Gastroesophageal sphincter (tissue), 3 donors: Measurements from ENCODE around the gene RBP3.

Experiments used
- CTCF ChIP-seq, 4 experiments: fragments of 200-600 bp in 2 of 4; fragments of 450-650 bp in 2 of 4; sonication (generic) in 1 of 4; IDR thresholded peaks; one replicate each; pipeline ENCODE4 v1.5.1; 2017 to 2019; ENCODE audit warnings: antibody characterized with exemption in 4 of 4, mild to moderate bottlenecking in 2 of 4, moderate library complexity in 2 of 4
- POLR2AphosphoS5 ChIP-seq: sonication (generic); formaldehyde crosslinking; IDR thresholded peaks from one replicate; pipeline ENCODE4 v1.6.1; 2017; ENCODE audit warnings: antibody characterized with exemption

- no peak for TF ChIP-seq CTCF (IDR thresholded peaks at IDR 0.05)
- TF ChIP-seq POLR2AphosphoS5: no peak
Measured at GRCh38 chr10:47303105-47303504, 45.1 kb upstream of the RBP3 start.
